HG03558 (cell line): ENCODE measurements around the gene MESP1.
"Not testable (repeated sequence)": the region's sequence is repeated elsewhere in the genome, so short reads cannot be mapped to it uniquely, and the experiment has no call there.

Source experiments
- ATAC-seq: cut with Tn5 transposase; IDR thresholded peaks from one replicate; pipeline ENCODE4 v1.9.1; 2021; ENCODE audit warnings: moderate number of reproducible peaks; ENCODE audit not compliant: unreplicated experiment; ENCODE audit errors: extremely low read depth

MESP1 gene

GRCh38 chr15:89750560-89751542, at the start of gene MESP1:
TSS of gene MESP1 (minus strand) at chr15:89751249. CDS start at chr15:89751231, 18 bp downstream.
- ATAC-seq = peak; percentile 73

DNA sequence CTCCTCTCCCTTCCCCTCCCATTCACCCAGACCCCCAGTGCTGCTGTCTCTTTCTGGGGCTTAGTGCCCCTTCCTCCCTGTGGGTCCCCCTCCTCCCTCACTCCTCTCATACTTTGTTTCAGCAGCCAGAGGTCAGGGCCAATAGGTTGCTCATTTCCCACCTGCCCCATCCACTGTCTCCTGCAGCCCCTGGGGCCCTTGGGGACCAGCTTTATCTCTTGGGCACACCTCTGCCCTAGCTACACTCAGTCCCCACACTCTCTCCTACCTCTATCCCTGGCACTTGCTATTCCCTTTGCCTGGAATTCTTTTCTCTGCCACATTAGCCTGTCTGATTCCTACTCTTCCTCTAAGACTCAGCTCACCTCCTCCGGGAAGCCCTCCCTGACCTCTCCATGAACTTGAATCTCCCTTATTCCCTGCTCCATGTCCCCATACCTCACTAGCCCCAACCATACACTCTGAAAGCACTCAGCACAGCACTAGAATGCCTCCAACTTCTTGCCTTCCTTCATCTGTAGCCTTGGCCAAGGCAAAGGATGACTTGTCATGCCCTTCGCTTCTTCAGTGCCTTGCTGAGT, 49.0 kb upstream of the MESP1 start:
- no peak for ATAC-seq

DNA sequence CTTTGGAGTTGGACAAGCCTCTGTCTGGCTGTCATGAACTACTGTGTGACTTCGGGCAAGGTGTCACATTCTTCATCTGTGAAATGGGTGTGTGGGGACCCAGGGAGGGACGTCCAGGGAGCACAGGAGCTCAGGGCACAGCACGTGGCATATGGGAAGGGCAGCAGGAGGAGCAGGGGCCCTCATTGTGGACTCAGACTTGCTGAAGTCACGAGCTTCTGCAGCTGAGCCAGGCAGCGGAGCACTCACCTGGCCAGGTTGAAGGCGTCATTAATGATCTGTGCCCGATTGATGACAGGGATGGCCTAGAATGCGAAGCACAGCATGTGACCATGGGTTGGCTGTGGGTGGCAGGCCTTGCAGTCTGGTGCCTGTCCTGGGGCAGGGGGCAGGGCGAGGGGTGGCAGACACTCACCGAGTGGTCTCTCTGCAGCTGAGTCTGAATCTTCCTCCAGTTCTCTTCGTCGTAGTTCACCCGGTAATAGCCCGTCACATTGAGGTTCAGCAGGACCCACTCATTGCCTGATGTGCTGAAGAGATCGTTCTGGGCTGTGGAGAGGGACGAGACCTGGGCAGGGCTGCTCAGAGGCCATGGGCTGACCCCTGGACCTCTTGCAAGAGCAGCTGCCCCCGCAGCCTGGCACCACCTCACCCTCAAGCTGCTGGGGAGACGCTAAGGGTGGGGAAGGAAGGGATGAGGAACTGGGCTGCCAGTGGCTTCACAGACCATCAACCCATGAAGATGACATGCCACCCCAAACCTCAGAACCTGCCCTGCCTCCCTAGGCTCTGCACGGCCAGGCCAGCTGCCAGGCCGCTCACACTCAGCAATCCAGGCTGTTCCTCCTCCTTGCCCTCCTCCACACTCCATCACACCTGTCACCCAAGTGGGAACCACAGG, 48.2 kb upstream of the MESP1 start:
- no peak for ATAC-seq

DNA sequence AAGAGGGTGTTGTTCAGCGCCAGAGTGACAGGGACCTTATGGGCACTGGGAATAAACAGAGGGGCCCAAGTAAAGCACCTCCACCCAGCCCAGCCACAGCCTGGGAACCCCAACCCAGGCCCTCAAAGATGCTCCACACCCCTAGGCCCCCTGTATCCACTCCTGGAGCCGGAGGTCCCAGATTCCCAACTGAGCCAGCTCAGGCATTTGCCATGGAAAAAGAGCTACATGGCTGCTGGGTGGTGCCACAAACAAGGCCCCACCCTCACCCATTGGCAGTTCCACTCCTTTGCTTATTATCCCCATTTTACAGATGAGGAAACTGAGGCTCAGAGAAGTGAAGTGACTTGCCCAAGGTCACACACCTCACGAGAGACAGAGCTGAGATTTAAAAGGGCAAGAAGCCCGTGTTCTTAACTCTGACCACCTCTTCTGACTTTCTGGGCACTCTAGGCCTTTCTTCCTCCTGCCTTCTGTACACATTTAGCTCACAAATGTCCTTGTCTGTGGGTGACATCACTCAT, 46.7 kb upstream of the MESP1 start:
- ATAC-seq = no peak

DNA sequence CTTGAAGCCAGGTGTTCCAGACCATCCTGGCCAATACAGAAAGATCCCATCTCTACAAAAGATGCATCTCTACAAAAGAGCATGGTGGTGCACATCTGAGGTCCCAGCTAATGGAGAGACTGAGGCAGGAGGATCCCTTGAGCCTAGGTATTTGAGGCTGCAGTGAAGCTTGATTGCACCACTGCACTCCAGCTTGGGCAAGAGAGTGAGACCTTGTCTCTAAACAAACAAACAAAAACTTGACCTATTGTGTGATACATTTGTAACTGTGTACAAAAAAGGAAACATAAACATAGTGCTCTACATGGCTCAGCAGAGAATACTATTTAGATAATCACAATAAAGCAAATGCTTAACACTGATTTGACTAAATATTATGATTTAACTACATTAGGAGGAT, 44.9 kb upstream of the MESP1 start:
- no peak for ATAC-seq

DNA sequence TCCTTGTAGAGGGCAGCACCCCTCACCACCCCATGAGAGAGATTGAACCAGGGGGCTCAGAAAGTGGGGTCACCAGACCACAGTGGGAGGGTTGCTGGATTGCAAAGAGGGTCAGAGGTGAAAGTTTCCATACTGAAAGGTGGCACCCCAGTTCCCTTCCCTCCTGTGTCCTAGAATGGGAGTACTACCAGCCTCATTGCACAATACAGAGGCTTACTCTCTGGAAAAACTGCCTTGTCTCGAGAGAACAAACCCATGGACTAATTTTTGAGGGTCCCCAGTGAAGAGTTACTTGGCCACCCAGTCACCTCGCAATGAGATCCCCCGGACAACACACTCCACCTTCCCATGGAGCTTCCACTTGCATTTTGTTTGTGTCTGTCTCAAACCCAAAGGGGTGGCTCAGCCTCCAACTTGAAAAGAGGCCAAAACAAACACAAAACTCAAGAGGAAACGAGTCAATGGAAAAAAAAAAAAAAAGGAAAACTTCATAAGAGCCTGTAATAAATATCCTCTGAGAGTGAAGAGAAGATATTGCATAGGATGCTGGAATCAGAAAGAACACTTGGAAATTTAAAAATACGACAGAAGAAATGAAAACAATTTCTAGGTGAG, 43.7 kb upstream of the MESP1 start:
- no peak for ATAC-seq

DNA sequence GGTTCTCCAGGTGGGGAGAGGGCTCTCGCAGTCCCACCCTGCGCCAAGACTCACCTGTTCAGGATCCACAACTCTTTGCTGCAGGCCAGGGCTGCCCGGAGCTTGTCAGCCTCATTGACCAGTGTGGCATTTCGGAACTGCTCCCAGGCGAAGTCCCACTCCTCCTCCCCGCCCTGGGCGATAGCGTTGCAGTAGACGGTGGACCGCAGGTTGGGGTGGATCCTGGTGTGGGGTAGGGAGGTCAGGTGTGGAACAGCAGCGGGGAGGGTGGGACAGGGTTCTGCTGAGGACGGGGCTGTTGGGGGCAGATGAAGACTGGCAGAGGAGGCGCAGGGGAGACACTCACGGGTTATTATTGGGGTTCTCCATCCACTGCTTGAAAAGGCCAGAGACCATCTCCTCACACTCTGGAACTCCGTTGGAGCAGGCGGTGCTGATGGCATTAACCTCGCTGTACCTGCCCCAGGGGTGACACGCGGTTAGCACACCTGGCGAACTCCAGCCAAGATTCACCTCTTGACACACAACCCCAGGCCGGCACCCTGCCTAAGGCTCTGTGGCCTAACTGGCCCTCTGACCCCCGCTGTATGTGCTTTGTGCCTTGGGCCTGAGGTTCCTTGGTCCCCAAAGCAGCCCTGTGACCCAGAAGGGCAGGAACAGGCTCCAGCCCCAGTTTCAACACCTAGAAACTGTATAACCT, 41.2 kb upstream of the MESP1 start:
- ATAC-seq = no peak

- ATAC-seq = no peak
These were observed 39.6 kb upstream of the MESP1 start for GRCh38 chr15:89790661-89791060.

- ATAC-seq = no peak
These were observed 39.2 kb upstream of the MESP1 start for GRCh38 chr15:89790206-89790605.

DNA sequence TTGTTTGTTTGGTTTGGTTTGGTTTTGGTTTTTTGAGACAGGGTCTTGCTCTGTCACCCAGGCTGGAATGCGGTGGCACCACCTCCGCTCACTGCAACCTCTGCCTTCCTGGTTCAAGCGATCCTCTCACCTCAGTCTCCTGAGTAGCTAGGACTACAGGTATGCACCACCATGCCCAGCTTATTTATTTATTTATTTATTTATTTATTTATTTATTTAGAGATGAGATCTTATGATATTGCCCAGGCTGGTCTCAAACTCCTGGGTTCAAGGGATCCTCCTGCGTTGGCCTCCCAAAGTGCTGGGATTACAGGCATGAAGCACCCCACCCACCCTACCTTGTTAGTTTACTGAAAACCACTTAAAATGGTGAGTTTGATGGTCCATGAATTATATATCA, 37.5 kb upstream of the MESP1 start:
- not testable (repeated sequence) for ATAC-seq

- ATAC-seq = no peak
These were observed 36.9 kb upstream of the MESP1 start for GRCh38 chr15:89787944-89788343.

DNA sequence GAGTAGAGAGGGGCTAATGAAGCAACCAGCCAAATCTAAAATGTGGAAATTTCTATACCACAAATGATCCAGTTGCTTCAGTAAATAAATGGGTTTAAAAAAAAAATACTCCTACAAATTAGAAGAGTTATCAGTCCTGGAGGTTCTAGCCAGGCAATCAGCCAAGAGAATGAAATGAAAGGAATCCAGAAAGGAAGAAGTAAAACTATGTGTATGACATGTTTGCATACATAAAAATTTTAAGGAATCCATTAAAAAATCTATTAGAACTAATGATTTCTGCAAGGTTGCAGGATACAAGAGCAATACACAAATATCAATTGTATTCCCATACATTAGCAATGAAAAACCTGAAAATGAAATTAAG, 34.7 kb upstream of the MESP1 start:
- ATAC-seq = no peak

DNA sequence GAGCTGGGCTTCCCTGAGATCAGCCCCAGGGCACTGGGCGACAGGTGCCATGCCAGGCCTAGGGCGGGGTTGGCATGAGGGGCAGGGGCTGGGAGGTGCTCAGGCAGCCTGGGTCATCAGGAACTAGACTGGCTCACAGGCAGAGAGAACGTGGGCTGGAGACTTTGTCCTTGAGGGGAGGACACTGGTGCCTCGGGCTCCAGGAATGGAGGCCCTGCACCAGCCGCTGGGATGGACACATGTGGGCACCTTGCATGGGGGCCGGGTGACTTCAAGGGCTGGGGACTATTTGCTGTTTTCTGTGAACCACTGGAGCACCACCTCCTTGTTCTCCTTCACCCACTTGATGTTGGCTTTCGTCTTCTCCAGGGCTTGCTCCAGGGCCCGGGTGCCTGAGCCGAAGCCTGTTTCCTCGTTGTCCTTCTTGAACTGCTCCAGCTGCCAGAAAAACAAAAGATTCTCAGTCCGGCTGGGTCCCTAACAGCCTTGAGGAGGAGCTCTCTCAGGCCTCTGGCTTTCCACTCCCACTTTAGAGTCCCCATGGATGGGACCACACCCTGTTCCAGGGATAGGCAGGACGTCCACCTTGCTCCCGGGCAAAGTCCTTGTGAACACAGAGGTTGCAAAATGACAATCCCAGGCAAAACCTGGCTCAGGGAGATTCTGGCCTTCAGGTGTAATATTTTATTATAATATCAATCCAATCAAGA, 34.2 kb upstream of the MESP1 start:
- no peak for ATAC-seq

DNA sequence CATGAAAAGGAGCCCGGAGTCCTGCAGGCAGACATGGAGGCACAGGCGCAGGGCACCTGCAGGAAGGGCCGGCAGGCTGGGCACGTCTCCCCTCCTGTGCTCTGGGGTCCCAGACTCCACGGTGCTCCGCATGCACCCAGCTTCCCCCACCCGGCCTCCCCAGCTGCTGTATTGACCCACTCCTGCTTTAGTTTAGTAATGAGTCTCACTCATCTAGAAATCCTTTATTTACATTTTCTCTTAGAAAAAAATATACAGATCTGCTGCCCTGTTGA, 33.6 kb upstream of the MESP1 start:
- no peak for ATAC-seq

DNA sequence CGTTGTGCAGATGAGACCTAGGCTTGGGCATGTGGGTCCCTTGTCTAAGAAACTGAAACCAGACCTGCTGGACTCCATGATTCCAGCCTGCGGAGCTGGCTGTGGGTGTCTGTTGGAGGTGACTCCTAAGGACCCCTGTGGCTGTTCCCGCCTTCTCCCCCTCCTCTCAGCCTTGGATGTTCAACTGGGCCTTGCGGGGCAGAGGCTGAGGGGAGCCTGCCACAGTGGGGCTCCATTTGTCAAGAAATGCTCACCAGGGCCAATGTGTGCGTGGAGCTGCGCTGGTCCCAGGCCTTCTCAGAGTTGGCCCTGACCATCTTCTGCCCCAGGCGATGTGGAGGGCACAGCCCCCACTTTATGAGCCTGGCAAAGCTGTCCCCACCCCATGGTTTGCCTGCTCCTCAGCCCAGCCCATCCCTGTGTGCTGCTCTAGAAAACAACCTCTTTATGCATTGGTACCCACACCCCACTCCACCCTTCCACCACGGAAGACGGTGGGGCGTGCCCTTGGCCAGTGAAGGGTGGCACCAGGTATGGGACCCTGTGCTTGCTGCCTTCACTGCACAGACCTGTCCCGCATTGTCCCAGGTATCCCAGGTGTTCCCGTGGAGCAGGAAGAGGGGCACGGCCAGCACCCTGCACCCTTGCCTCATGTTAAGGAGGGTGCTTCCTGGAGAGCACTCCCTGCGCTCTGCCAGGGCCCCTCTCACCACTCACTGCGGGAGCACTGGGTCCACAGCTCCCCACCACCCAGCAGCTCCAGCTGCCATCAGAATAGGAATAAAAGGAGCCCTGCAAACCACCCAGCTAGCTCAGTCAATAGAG, 33.0 kb upstream of the MESP1 start:
- no peak for ATAC-seq

DNA sequence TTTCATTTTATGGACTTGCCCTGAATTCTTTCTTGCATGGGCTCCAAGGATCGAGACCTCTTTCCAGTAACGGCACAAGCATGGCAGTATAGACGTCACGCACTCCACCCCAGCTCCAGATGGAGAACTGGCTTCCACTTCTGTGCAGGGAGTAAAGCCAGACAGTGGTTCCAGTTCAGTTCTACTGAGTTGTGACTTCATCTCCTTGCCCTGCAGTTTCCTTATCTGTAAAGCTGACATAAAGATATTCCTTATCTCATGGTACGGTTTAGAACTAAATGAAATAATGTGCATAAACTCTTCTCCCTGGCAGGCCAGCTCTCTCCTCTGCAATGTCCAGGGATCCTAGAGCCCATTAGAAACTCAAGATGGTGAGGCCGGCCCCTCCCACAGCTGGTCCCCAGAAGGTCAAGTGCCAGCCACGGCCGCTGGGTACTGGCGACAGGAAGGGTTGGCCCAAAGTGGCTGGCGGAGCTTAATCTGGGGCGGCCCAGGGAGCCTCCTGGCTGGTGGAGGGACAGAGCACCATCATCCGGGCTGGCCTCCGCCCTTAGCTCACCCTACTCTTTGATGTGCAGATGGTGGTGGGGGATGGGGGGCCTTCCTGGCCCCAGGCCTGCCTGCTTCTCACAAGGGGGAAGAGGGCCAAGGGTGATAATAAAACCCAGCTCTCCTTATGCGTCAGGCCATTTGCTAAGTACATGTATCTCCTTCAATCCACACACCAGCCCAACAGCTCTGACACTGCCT, 32.2 kb upstream of the MESP1 start:
- no peak for ATAC-seq

DNA sequence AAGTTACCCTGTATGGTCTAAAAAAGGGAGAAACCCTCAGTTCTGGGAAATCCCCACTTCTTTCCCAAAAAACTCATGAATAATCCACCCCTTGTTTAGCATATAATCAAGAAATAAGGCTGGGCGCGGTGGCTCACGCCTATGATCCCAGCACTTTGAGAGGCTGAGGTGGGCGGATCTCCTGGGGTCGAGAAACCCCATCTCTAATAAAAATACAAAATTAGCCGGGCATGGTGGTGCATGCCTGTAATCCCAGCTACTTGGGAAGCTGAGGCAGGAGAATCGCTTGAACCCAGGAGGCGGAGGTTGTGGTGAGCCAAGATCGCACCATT, 31.5 kb upstream of the MESP1 start:
- ATAC-seq = not testable (repeated sequence)
